Smooth muscle cell (in vitro differentiated cells): ENCODE data around the gene BCL2. TPM values are rescaled to one million over a fixed set of nuclear protein-coding genes. Genes with fewer than 3 reads are reported as not detected.

ENCODE experiments used
- DNase-seq: peaks from one replicate; lab custom pipeline; 2025; ENCODE audit not compliant: unreplicated experiment; lab: John Stamatoyannopoulos, UW
- H2AFZ ChIP-seq: fragments of 200-600 bp; sonication (generic); 2 replicates; pipeline ENCODE4 v1.6.0; 2016; ENCODE audit warnings: antibody characterized with exemption, low read depth, mild to moderate bottlenecking
- H3F3A ChIP-seq: fragments of 200-600 bp; sonication (generic); 2 replicates; pipeline ENCODE4 v1.6.0; 2017; ENCODE audit warnings: antibody characterized with exemption, low read depth
- H3K27ac ChIP-seq: fragments of 200-600 bp; sonication (generic); 2 replicates; pipeline ENCODE4 v1.5.1; 2016; ENCODE audit warnings: low read depth, mild to moderate bottlenecking
- H3K27me3 ChIP-seq: fragments of 200-600 bp; sonication (generic); 2 replicates; pipeline ENCODE4 v1.6.1; 2016; ENCODE audit warnings: low read depth, mild to moderate bottlenecking
- H3K36me3 ChIP-seq: fragments of 200-600 bp; sonication (generic); 2 replicates; pipeline ENCODE4 v1.5.1; 2016; ENCODE audit warnings: low read depth
- H3K4me1 ChIP-seq: fragments of 200-600 bp; sonication (generic); 2 replicates; pipeline ENCODE4 v1.5.1; 2016; ENCODE audit warnings: low read depth
- H3K4me2 ChIP-seq: fragments of 200-600 bp; sonication (generic); 2 replicates; pipeline ENCODE4 v1.6.0; 2016; ENCODE audit warnings: mild to moderate bottlenecking
- H3K4me3 ChIP-seq: fragments of 200-600 bp; sonication (generic); 2 replicates; pipeline ENCODE4 v1.5.1; 2016; ENCODE audit warnings: mild to moderate bottlenecking
- H3K79me2 ChIP-seq: fragments of 200-600 bp; sonication (generic); 2 replicates; pipeline ENCODE4 v1.6.0; 2016; ENCODE audit warnings: low read depth, mild to moderate bottlenecking
- H3K9ac ChIP-seq: fragments of 200-600 bp; sonication (generic); 2 replicates; pipeline ENCODE4 v1.6.0; 2016; ENCODE audit warnings: low read depth
- H3K9me3 ChIP-seq: fragments of 200-600 bp; sonication (generic); replicated peaks from 2 replicates; pipeline ENCODE4 v1.5.1; 2016; ENCODE audit warnings: low read depth
- H4K20me1 ChIP-seq: fragments of 200-600 bp; sonication (generic); 2 replicates; pipeline ENCODE4 v1.6.0; 2016; ENCODE audit warnings: low read depth
- CTCF ChIP-seq: fragments of 200-600 bp; sonication (generic); IDR thresholded peaks from 2 replicates; pipeline ENCODE4 v1.5.1; 2017; ENCODE audit warnings: borderline replicate concordance, mild to moderate bottlenecking, antibody characterized with exemption; ENCODE audit not compliant: insufficient read depth, poor library complexity, severe bottlenecking
- WGBS: methylation state at CpG from one replicate; pipeline ENCODE4 v1.1.7; 2016; ENCODE audit warnings: low lambda C conversion rate; 5-methylcytosine and 5-hydroxymethylcytosine counted together
- polyA plus RNA-seq: library from polyadenylated mRNA; unstranded; fragments of >200 nt; fragmentation: Nextera tagmentation; extraction: Ambion mirVana; gene quantifications from 2 replicates; pipeline ENCODE4 v1.2.1, GENCODE V29; 2016
- total RNA-seq: library from RNA; depleted of rRNA; stranded (reverse); fragments of >200 nt; gene quantifications from 2 replicates; pipeline ENCODE4 v1.2.3, GENCODE V29; 2014

Gene BCL2
- total and polyA plus RNA-seq, 2 experiments from 2014 or later = 0.85 TPM; not detected in 1

GRCh38 chr18:63342206-63342605 is 22.6 kb upstream of the BCL2 start:
- no peaks in the 10 kb centered on the region for H3F3A ChIP-seq
- peaks cover 8% of the 10 kb centered on the region for H3K36me3 ChIP-seq
- H3K4me3 ChIP-seq = no peak overlapping the region
- peak; percentile 36 for TF ChIP-seq CTCF
- H3K4me1 ChIP-seq = no peaks in the 10 kb centered on the region
- no peak overlapping the region for H3K9ac ChIP-seq
- H3K27me3 ChIP-seq = no peaks in the 10 kb centered on the region
- no peaks in the 10 kb centered on the region for H3K79me2 ChIP-seq
- 43% methylated on average over 5 of the region's 5 CpGs for WGBS
- H2AFZ ChIP-seq = no peak overlapping the region
- DNase-seq = no peak
- H3K9me3 ChIP-seq = no peaks in the 10 kb centered on the region
- no peak overlapping the region for H3K27ac ChIP-seq
- H4K20me1 ChIP-seq = peaks cover 9% of the 10 kb centered on the region
- no peak overlapping the region for H3K4me2 ChIP-seq

GRCh38 chr18:63339920-63340484 is 20.4 kb upstream of the BCL2 start:
- H2AFZ ChIP-seq = no peak overlapping the region
- H3K4me3 ChIP-seq = no peak overlapping the region
- no peak for DNase-seq
- H3K9me3 ChIP-seq = no peaks in the 10 kb centered on the region
- H3K4me2 ChIP-seq = no peak overlapping the region
- no peaks in the 10 kb centered on the region for H3K27me3 ChIP-seq
- H4K20me1 ChIP-seq = peaks cover 4% of the 10 kb centered on the region
- no peaks in the 10 kb centered on the region for H3K4me1 ChIP-seq
- H3K9ac ChIP-seq = no peak overlapping the region
- H3K36me3 ChIP-seq = peaks cover 8% of the 10 kb centered on the region
- no peaks in the 10 kb centered on the region for H3F3A ChIP-seq
- H3K79me2 ChIP-seq = no peaks in the 10 kb centered on the region
- WGBS = 44% methylated on average over 4 of the region's 4 CpGs
- TF ChIP-seq CTCF = peak; percentile 51
- no peak overlapping the region for H3K27ac ChIP-seq

- no peaks in the 10 kb centered on the region for H3F3A ChIP-seq
- no peaks in the 10 kb centered on the region for H4K20me1 ChIP-seq
- no peaks in the 10 kb centered on the region for H3K79me2 ChIP-seq
- no peak for DNase-seq
- H3K9me3 ChIP-seq = no peaks in the 10 kb centered on the region
- H3K27ac ChIP-seq = peak overlapping the region; percentile 54
- no peak overlapping the region for H3K9ac ChIP-seq
- no peaks in the 10 kb centered on the region for H3K27me3 ChIP-seq
- H3K4me1 ChIP-seq = no peaks in the 10 kb centered on the region
- no peak overlapping the region for H3K4me2 ChIP-seq
- no peak for TF ChIP-seq CTCF
- H3K36me3 ChIP-seq = peaks cover 8% of the 10 kb centered on the region
- 53% methylated on average over 8 of the region's 8 CpGs for WGBS
- H2AFZ ChIP-seq = no peak overlapping the region
- no peak overlapping the region for H3K4me3 ChIP-seq
Measured at GRCh38 chr18:63336366-63337099, 17.0 kb upstream of the BCL2 start.
